A673 (cell line): Measurements from ENCODE around the gene PTTG1IP. TPM values are rescaled to one million over a fixed set of nuclear protein-coding genes. Genes with fewer than 3 reads are reported as not detected.

ENCODE experiments used
- BruUV-seq: library from RNA; stranded (reverse); fragments of 400-500 nt; replicated peaks from 2 replicates; lab custom pipeline; 2021; lab: Mats Ljungman, UMichigan
- CTCF ChIA-PET: fragments of 300-600 bp; sonication (Branson Sonifier 250); formaldehyde crosslinking; loops from one replicate; lab custom pipeline; 2022; ENCODE audit warnings: antibody characterized with exemption; lab: Charles Lee
- POLR2A ChIA-PET: fragments of 300-600 bp; sonication (Branson Sonifier 250); formaldehyde crosslinking; loops from one replicate; lab custom pipeline; 2022; ENCODE audit warnings: antibody characterized with exemption; ENCODE audit not compliant: low non-redundant PET; lab: Charles Lee
- DNase-seq: peaks from one replicate; pipeline ENCODE4 v3.0.0-alpha.2; 2015; ENCODE audit warnings: low spot score
- H3K27ac ChIP-seq: fragments of 200-600 bp; sonication (generic); 2 replicates; pipeline ENCODE4 v1.5.1; 2016; ENCODE audit warnings: mixed run types, low read depth, mild to moderate bottlenecking, mixed read lengths, antibody characterized with exemption, low read length; ENCODE audit not compliant: poor library complexity, severe bottlenecking
- H3K27me3 ChIP-seq: fragments of 200-600 bp; sonication (generic); replicated peaks from 2 replicates; pipeline ENCODE4 v1.6.1; 2017; ENCODE audit warnings: mixed run types, low read depth, mild to moderate bottlenecking, mixed read lengths, antibody characterized with exemption, low read length; ENCODE audit not compliant: insufficient read depth, poor library complexity
- H3K36me3 ChIP-seq: fragments of 200-600 bp; sonication (generic); 2 replicates; pipeline ENCODE4 v1.6.1; 2016; ENCODE audit warnings: mixed run types, mild to moderate bottlenecking, mixed read lengths, antibody characterized with exemption, low read length; ENCODE audit not compliant: insufficient read depth, poor library complexity, severe bottlenecking
- H3K4me1 ChIP-seq: fragments of 200-600 bp; sonication (generic); 2 replicates; pipeline ENCODE4 v1.6.1; 2017; ENCODE audit warnings: mixed run types, mild to moderate bottlenecking, mixed read lengths, antibody characterized with exemption, low read length; ENCODE audit not compliant: insufficient read depth, poor library complexity, severe bottlenecking
- H3K4me3 ChIP-seq: fragments of 200-600 bp; sonication (generic); 2 replicates; pipeline ENCODE4 v1.5.1; 2016; ENCODE audit warnings: low read depth, mixed run types, mild to moderate bottlenecking, mixed read lengths, low read length; ENCODE audit not compliant: poor library complexity, severe bottlenecking
- H3K9me3 ChIP-seq: fragments of 200-600 bp; sonication (generic); 2 replicates; pipeline ENCODE4 v1.6.1; 2016; ENCODE audit warnings: mixed run types, low read depth, mild to moderate bottlenecking, mixed read lengths, antibody characterized with exemption, low read length; ENCODE audit not compliant: poor library complexity, severe bottlenecking
- EZH2 ChIP-seq: fragments of 200-600 bp; sonication (generic); IDR thresholded peaks from 2 replicates; pipeline ENCODE4 v1.6.1; 2017; ENCODE audit warnings: borderline replicate concordance, low read depth, mild to moderate bottlenecking, mixed read lengths, antibody characterized with exemption, low read length; ENCODE audit not compliant: poor library complexity, severe bottlenecking
- intact Hi-C: fragments of 100-400 bp; cut with micrococcal nuclease; formaldehyde crosslinking; loops from one replicate; pipeline ENCODE4 v1.10.0; 2022; ENCODE audit not compliant: unreplicated experiment
- total RNA-seq: library from RNA; stranded (reverse); gene quantifications from 2 replicates; pipeline ENCODE4 v1.2.3, GENCODE V29; 2021
- TF ChIP-seq, protein P1 (sequence below): fragments of 300-800, 200-600 bp; sonication (generic); conservative IDR thresholded peaks from 2 replicates; pipeline ENCODE4 v1.5.1; 2017; ENCODE audit warnings: low read depth, mild to moderate bottlenecking, antibody characterized with exemption, low read length, moderate library complexity, mixed read lengths

PTTG1IP gene
- total RNA-seq, 1 experiment from 2014 or later: 216 TPM

- no peaks in the 10 kb centered on the region for H3K9me3 ChIP-seq
- ChIA-PET CTCF (no interaction called here), POLR2A (no interaction called here)
- no peak for DNase-seq
- TF ChIP-seq, protein P1, sequence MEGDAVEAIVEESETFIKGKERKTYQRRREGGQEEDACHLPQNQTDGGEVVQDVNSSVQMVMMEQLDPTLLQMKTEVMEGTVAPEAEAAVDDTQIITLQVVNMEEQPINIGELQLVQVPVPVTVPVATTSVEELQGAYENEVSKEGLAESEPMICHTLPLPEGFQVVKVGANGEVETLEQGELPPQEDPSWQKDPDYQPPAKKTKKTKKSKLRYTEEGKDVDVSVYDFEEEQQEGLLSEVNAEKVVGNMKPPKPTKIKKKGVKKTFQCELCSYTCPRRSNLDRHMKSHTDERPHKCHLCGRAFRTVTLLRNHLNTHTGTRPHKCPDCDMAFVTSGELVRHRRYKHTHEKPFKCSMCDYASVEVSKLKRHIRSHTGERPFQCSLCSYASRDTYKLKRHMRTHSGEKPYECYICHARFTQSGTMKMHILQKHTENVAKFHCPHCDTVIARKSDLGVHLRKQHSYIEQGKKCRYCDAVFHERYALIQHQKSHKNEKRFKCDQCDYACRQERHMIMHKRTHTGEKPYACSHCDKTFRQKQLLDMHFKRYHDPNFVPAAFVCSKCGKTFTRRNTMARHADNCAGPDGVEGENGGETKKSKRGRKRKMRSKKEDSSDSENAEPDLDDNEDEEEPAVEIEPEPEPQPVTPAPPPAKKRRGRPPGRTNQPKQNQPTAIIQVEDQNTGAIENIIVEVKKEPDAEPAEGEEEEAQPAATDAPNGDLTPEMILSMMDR: no peak
- TF ChIP-seq EZH2: no peak
- H3K4me3 ChIP-seq: no peak overlapping the region
- no TSS peak for BruUV-seq
- no peaks in the 10 kb centered on the region for H3K36me3 ChIP-seq
- H3K27ac ChIP-seq: peak overlapping the region; percentile 30
- H3K27me3 ChIP-seq: no peaks in the 10 kb centered on the region
- intact Hi-C loops: loop anchor here (5.0 kb wide), 2 partner anchors 43 to 248 kb away; no protein-coding TSS in a partner anchor
- H3K4me1 ChIP-seq: peaks cover 4% of the 10 kb centered on the region
Observed at GRCh38 chr21:44889625-44890337, 16.3 kb upstream of the PTTG1IP start.

DNA sequence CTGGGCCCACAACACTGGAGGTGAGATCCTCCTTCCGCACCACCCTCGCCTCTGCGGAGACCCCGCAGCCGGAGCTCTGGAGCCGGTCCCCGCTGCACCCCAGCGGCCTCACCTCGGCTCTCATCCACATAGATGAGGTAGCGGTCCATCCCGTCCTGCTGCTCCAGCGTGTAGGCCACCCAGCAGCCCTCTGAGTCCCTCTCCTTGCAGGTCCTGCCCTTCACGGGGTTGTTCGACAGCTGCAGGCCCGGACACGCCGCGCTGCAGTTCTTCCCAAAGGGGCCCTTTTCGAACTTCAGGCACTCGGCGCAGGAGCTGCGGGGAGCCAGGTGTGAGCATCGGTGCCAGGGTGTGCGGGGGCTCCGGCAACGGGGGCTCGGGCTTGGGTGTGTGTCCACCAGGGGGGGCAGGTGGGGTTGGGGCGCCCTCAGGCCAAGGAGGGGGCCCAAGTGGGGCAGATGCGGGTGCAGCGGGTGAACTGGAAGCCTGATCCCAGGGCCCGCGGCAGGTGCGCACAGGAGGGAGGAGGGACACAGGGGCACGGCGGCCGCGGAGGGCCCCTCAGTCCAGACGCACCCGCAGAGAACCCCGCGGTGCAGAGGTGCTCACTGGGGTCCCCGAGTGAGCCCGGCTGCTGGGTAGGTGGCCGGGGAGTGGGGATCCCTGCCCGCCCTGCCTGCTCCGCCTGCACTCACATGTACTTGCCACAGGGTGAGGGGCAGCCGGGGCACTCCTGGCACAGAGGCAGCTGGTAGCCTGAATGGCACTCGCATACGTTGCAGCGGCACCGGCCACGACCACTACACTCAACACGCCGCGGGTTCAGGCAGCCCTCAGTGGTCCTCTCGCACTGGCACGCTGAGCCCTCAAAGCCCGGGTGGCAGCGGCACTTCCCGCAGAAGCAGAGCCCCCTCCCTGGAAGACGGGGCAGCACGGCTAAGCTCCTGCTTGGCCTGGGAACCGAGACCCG lies 15.4 kb upstream of the PTTG1IP start:
- Histone ChIP-seq H3K27me3 (no peaks in the 10 kb centered on the region), H3K9me3 (no peaks in the 10 kb centered on the region), H3K27ac (no peak overlapping the region), H3K4me1 (peaks cover 4% of the 10 kb centered on the region), H3K36me3 (no peaks in the 10 kb centered on the region), H3K4me3 (no peak overlapping the region)
- POLR2A ChIA-PET: no interaction called here
- intact Hi-C loops: no loop called here
- DNase-seq: no peak
- TF ChIP-seq EZH2: no peak
- TF ChIP-seq, protein P1: no peak
- BruUV-seq: no TSS peak
- CTCF ChIA-PET: no interaction called here

GRCh38 chr21:44887807-44888580 lies 14.5 kb upstream of the PTTG1IP start:
- no peak for DNase-seq
- Histone ChIP-seq H3K27ac (no peak overlapping the region), H3K9me3 (no peaks in the 10 kb centered on the region), H3K4me1 (peaks cover 2% of the 10 kb centered on the region), H3K4me3 (no peak overlapping the region), H3K27me3 (no peaks in the 10 kb centered on the region), H3K36me3 (no peaks in the 10 kb centered on the region)
- POLR2A ChIA-PET: no interaction called here
- BruUV-seq: no TSS peak
- TF ChIP-seq EZH2: no peak
- TF ChIP-seq, protein P1: no peak
- intact Hi-C loops: no loop called here
- CTCF ChIA-PET: no interaction called here
